HepG2 (cell line): ENCODE measurements around the gene SPSB1. TPM values are rescaled to one million over a fixed set of nuclear protein-coding genes. Genes with fewer than 3 reads are reported as not detected.

ENCODE experiments used
- ATAC-seq: fragments of 200-7000 bp; cut with Tn5 transposase; 3 replicates; pipeline ENCODE4 v1.9.1; 2020; ENCODE audit warnings: mild to moderate bottlenecking, moderate library complexity
- BruUV-seq: library from RNA; stranded (reverse); fragments of 400-500 nt; replicated peaks from 2 replicates; lab custom pipeline; 2021; lab: Mats Ljungman, UMichigan
- CTCF ChIA-PET: fragments of 300-600 bp; formaldehyde crosslinking; extraction: SDS; loops from one replicate; lab custom pipeline; 2021; ENCODE audit warnings: low total read pairs, inconsistent platforms, low intra/inter-chr PET ratio; lab: Yijun Ruan, JAX
- POLR2A ChIA-PET: fragments of 350-600 bp; sonication (Branson Sonifier 250); formaldehyde crosslinking; loops from one replicate; lab custom pipeline; 2020; ENCODE audit warnings: antibody characterized with exemption, inconsistent platforms; lab: Yijun Ruan, JAX
- DNase-seq: peaks from one replicate; pipeline ENCODE4 v3.0.0-alpha.2; 2015; ENCODE audit warnings: low spot score
- FAIRE-seq: peaks from 3 replicates; lab custom pipeline; 2011; peaks lifted over from hg19 to GRCh38; lab: Jason Lieb, UNC
- H2AFZ ChIP-seq: one replicate; pipeline ENCODE4 v1.6.1; 2011; ENCODE audit warnings: low read length, inconsistent platforms
- H3K27ac ChIP-seq: fragments of 300-600 bp; 3 replicates; pipeline ENCODE4 v1.8.0; 2011; ENCODE audit warnings: mixed run types, mild to moderate bottlenecking, mixed read lengths, low read length, inconsistent platforms; ENCODE audit not compliant: insufficient read depth; ENCODE audit errors: extremely low read length
- H3K27me3 ChIP-seq, 2 experiments: fragments of 200-600 bp in 1 of 2; 2 replicates in 1 of 2; 3 replicates in 1 of 2; pipeline versions ENCODE4 v1.6.0 to v1.8.0; 2011; ENCODE audit warnings: low read length in 2 of 2, mild to moderate bottlenecking in 2 of 2, moderate library complexity in 2 of 2, inconsistent platforms in 1 of 2; ENCODE audit not compliant: insufficient read depth in 2 of 2, control insufficient read depth in 1 of 2
- H3K36me3 ChIP-seq, 2 experiments: fragments of 200-600 bp in 1 of 2; replicated peaks in 1 of 2; 2 replicates in 1 of 2; 3 replicates in 1 of 2; pipeline versions ENCODE4 v1.5.1 to v1.8.0; 2011; ENCODE audit warnings: low read length in 2 of 2, inconsistent platforms in 1 of 2; ENCODE audit not compliant: insufficient read depth in 2 of 2, control insufficient read depth in 1 of 2
- H3K4me1 ChIP-seq: 2 replicates; pipeline ENCODE4 v1.5.1; 2012; ENCODE audit warnings: low read length, inconsistent platforms; ENCODE audit not compliant: insufficient read depth
- H3K4me2 ChIP-seq: 2 replicates; pipeline ENCODE4 v1.6.0; 2011; ENCODE audit warnings: low read depth, low read length, inconsistent platforms
- H3K4me3 ChIP-seq, 3 experiments: fragments of 200-600 bp in 1 of 3; sonication (generic), shearing (Covaris generic) in 1 of 3; replicated peaks in 1 of 3; 2 replicates each; pipeline ENCODE4 v1.5.1; 2011 to 2016; ENCODE audit warnings: low read length in 3 of 3, inconsistent platforms in 2 of 3, low read depth in 2 of 3, mild to moderate bottlenecking in 2 of 3, control low read depth in 1 of 3, mixed read lengths in 1 of 3; ENCODE audit not compliant: insufficient read depth in 1 of 3
- H3K79me2 ChIP-seq: one replicate; pipeline ENCODE4 v1.6.1; 2011; ENCODE audit warnings: low read length, inconsistent platforms; ENCODE audit not compliant: insufficient read depth
- H3K9ac ChIP-seq: 2 replicates; pipeline ENCODE4 v1.6.0; 2011; ENCODE audit warnings: mild to moderate bottlenecking, low read depth, low read length, inconsistent platforms; ENCODE audit not compliant: insufficient read depth
- H3K9me3 ChIP-seq: 2 replicates; pipeline ENCODE4 v1.5.1; 2012; ENCODE audit warnings: mild to moderate bottlenecking, low read length
- H4K20me1 ChIP-seq: 2 replicates; pipeline ENCODE4 v1.6.0; 2011; ENCODE audit warnings: inconsistent platforms, mild to moderate bottlenecking, low read length, moderate library complexity; ENCODE audit not compliant: insufficient read depth
- EEA1 ChIP-seq: sonication (generic); formaldehyde crosslinking; IDR thresholded peaks from 2 replicates; pipeline ENCODE4 v1.5.1; 2020; ENCODE audit warnings: mild to moderate bottlenecking, missing genetic modification reagents, borderline replicate concordance
- FOXP1 ChIP-seq, 2 experiments: fragments of 450-650 bp in 1 of 2; IDR thresholded peaks; 2 replicates each; pipeline ENCODE4 v1.6.1; 2017 to 2018; ENCODE audit warnings: antibody characterized with exemption in 1 of 2
- GATAD2A ChIP-seq: IDR thresholded peaks from 2 replicates; pipeline ENCODE4 v1.6.1; 2016
- HHEX ChIP-seq: IDR thresholded peaks from 2 replicates; pipeline ENCODE4 v1.6.1; 2016; ENCODE audit warnings: control low read depth
- HOXA5 ChIP-seq: sonication (generic); formaldehyde crosslinking; IDR thresholded peaks from 2 replicates; pipeline ENCODE4 v1.4.0; 2020; ENCODE audit warnings: missing genetic modification reagents
- MIXL1 ChIP-seq: IDR thresholded peaks from 2 replicates; pipeline ENCODE4 v1.6.1; 2016
- NFKB2 ChIP-seq: sonication (generic); formaldehyde crosslinking; IDR thresholded peaks from 2 replicates; pipeline ENCODE4 v1.4.0; 2020; ENCODE audit warnings: missing genetic modification reagents, borderline replicate concordance
- REPIN1 ChIP-seq: sonication (generic); formaldehyde crosslinking; IDR thresholded peaks from 2 replicates; pipeline ENCODE4 v1.8.0; 2022; ENCODE audit warnings: missing genetic modification reagents, low read depth, mild to moderate bottlenecking, borderline replicate concordance
- REXO4 ChIP-seq: sonication (generic); formaldehyde crosslinking; IDR thresholded peaks from 2 replicates; pipeline ENCODE4 v1.8.0; 2022; ENCODE audit warnings: missing genetic modification reagents, mild to moderate bottlenecking, borderline replicate concordance
- SAFB2 ChIP-seq: sonication (generic); formaldehyde crosslinking; IDR thresholded peaks from 2 replicates; pipeline ENCODE4 v1.5.1; 2020; ENCODE audit warnings: missing genetic modification reagents, low read depth, mild to moderate bottlenecking, borderline replicate concordance
- SMC3 ChIP-seq: IDR thresholded peaks from 2 replicates; pipeline ENCODE4 v1.6.1; 2011; ENCODE audit warnings: low read length, improper control_type of control experiment
- STAG1 ChIP-seq: sonication (generic); formaldehyde crosslinking; IDR thresholded peaks from 2 replicates; pipeline ENCODE4 v1.4.0; 2020; ENCODE audit warnings: missing genetic modification reagents
- ZMYM2 ChIP-seq: sonication (generic); formaldehyde crosslinking; IDR thresholded peaks from 2 replicates; pipeline ENCODE4 v1.8.0; 2022; ENCODE audit warnings: mild to moderate bottlenecking, missing genetic modification reagents
- WGBS: methylation state at CpG from one replicate; pipeline ENCODE4 v1.1.6; 2017; ENCODE audit warnings: low lambda C conversion rate; 5-methylcytosine and 5-hydroxymethylcytosine counted together
- in situ Hi-C: cut with HindIII; loops from 2 replicates; pipeline ENCODE4 v1.10.0; 2017; ENCODE audit warnings: low pct_unique_long_range_greater_than_20kb; ENCODE audit not compliant: extremely low pct_ligation_motif_present
- intact Hi-C: fragments of 100-400 bp; cut with micrococcal nuclease; formaldehyde crosslinking; loops from one replicate; pipeline ENCODE4 v1.10.0; 2022; ENCODE audit not compliant: unreplicated experiment
- polyA plus RNA-seq, 8 experiments: library from polyadenylated mRNA; depleted of rRNA in 3 of 8; stranded (reverse) in 7 of 8; unstranded in 1 of 8; fragments of >200 nt; fragmentation: Illumina TruSeq in 4 of 8; extraction: Trizol in 4 of 8; gene quantifications; 2 replicates each; pipeline versions ENCODE4 v1.2.1 to v1.2.3, GENCODE V29; 2011 to 2016; ENCODE audit warnings: low read depth in 4 of 8, missing spikeins in 1 of 8, mixed read lengths in 1 of 8; ENCODE audit not compliant: insufficient read depth in 1 of 8
- total RNA-seq, 5 experiments: library from RNA; depleted of rRNA; stranded (reverse); fragments of >200 nt; fragmentation: Illumina TruSeq; extraction: Trizol; gene quantifications; 2 replicates each; pipeline ENCODE4 v1.2.3, GENCODE V29; 2016; ENCODE audit warnings: low read depth in 1 of 5
- TF ChIP-seq, protein P1 (sequence below): sonication (generic); formaldehyde crosslinking; IDR thresholded peaks from 2 replicates; pipeline ENCODE4 v1.4.0; 2020; ENCODE audit warnings: missing genetic modification reagents
- TF ChIP-seq, protein P2 (sequence below): fragments of 450-650 bp; IDR thresholded peaks from 2 replicates; pipeline ENCODE4 v1.6.1; 2017
- TF ChIP-seq, protein P3 (sequence below): sonication (generic); formaldehyde crosslinking; IDR thresholded peaks from 2 replicates; pipeline ENCODE4 v1.5.0; 2020; ENCODE audit warnings: mild to moderate bottlenecking, missing genetic modification reagents, moderate library complexity
- TF ChIP-seq, protein P4 (sequence below): sonication (generic); formaldehyde crosslinking; IDR thresholded peaks from 2 replicates; pipeline ENCODE4 v1.4.0; 2020; ENCODE audit warnings: missing genetic modification reagents
- TF ChIP-seq, protein P5 (sequence below): sonication (generic); formaldehyde crosslinking; IDR thresholded peaks from 2 replicates; pipeline ENCODE4 v1.5.0; 2020; ENCODE audit warnings: mild to moderate bottlenecking, low read depth, missing genetic modification reagents, borderline replicate concordance

The SPSB1 gene
- total and polyA plus RNA-seq, 2 of the 13 experiments (the other 11 are each of a cell fraction or from before 2014, with no cell fraction given), result 5.0 to 8.0 TPM

DNA sequence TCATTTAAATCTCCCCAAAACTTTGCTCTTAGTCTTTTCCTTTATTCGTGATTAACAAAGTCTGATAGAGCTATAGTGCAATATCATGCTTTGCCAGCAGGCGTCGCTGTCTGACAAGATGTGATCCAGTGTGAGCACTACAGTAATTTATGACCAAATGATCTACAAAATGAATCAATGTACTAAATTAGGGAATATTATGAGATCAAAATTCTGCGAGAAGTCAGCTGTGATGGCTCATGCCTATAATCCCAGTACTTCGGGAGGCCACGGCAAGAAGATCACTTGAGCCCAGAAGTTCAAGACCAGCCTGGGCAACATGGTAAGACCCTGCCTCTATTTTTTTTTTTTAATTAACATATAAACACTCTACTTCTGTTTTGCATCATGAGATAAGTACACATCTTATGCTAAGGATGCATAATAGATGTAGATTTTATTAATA lies 3.6 kb upstream of the SPSB1 start:
- Histone ChIP-seq H3K9me3 (peaks cover 21% of the 10 kb centered on the region), H3K4me1 (peaks cover 47% of the 10 kb centered on the region), H2AFZ (no peak overlapping the region), H3K4me2 (no peak overlapping the region), H3K4me3 (no peak overlapping the region), H3K79me2 (peaks cover 5% of the 10 kb centered on the region), H4K20me1 (no peaks in the 10 kb centered on the region), H3K36me3 (no peaks in the 10 kb centered on the region), H3K9ac (no peak overlapping the region), H3K27me3 (no peaks in the 10 kb centered on the region), H3K27ac (no peak overlapping the region)
- BruUV-seq, result no TSS peak
- CTCF ChIA-PET, result interaction anchor here (0.8 to 4.1 kb wide), 4 partner anchors 164 to 206 kb away, joined by 3 to 42 read pairs (median 22); no protein-coding TSS in a partner anchor
- 35% methylated on average over 6 of the region's 6 CpGs for WGBS
- peak; percentile 59 for DNase-seq
- POLR2A ChIA-PET, result interaction anchor here (0.8 to 2.5 kb wide), 4 partner anchors 9 to 202 kb away, joined by 4 to 10 read pairs (median 6); partner anchors contain the start of gene H6PD
- intact Hi-C loops, result loop anchor here (1.0 to 2.0 kb wide), 3 partner anchors 22 to 202 kb away; no protein-coding TSS in a partner anchor
- in situ Hi-C loops, result loop anchor here (5.0 kb wide), 1 partner anchor 168 kb away; no protein-coding TSS in a partner anchor
- ATAC-seq, result no peak
- no peak for FAIRE-seq
- TF ChIP-seq HHEX (no peak), SAFB2 (no peak), HOXA5 (CRISPR knock-in tag) (0 out of 2 replicates have a peak, but pooled peaks have one; percentile 45), SMC3 (peak; percentile 88), MIXL1 (0 out of 2 replicates have a peak, but pooled peaks have one; percentile 34), STAG1 (CRISPR knock-in tag) (peak; percentile 96), EEA1 (no peak), FOXP1 (IDR thresholded peaks at IDR 0.05) (no peak), FOXP1 (CRISPR knock-in tag; IDR thresholded peaks at IDR 0.05) (no peak), NFKB2 (CRISPR knock-in tag) (no peak), ZMYM2 (CRISPR knock-in tag) (peak; percentile 72; the same call in 1 of the 2 replicates), REPIN1 (0 out of 2 replicates have a peak, but pooled peaks have one; percentile 33), GATAD2A (CRISPR knock-in tag) (0 out of 2 replicates have a peak, but pooled peaks have one; percentile 23), REXO4 (no peak)
- TF ChIP-seq, protein P1, sequence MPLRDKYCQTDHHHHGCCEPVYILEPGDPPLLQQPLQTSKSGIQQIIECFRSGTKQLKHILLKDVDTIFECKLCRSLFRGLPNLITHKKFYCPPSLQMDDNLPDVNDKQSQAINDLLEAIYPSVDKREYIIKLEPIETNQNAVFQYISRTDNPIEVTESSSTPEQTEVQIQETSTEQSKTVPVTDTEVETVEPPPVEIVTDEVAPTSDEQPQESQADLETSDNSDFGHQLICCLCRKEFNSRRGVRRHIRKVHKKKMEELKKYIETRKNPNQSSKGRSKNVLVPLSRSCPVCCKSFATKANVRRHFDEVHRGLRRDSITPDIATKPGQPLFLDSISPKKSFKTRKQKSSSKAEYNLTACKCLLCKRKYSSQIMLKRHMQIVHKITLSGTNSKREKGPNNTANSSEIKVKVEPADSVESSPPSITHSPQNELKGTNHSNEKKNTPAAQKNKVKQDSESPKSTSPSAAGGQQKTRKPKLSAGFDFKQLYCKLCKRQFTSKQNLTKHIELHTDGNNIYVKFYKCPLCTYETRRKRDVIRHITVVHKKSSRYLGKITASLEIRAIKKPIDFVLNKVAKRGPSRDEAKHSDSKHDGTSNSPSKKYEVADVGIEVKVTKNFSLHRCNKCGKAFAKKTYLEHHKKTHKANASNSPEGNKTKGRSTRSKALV, result no peak
- TF ChIP-seq, protein P2, sequence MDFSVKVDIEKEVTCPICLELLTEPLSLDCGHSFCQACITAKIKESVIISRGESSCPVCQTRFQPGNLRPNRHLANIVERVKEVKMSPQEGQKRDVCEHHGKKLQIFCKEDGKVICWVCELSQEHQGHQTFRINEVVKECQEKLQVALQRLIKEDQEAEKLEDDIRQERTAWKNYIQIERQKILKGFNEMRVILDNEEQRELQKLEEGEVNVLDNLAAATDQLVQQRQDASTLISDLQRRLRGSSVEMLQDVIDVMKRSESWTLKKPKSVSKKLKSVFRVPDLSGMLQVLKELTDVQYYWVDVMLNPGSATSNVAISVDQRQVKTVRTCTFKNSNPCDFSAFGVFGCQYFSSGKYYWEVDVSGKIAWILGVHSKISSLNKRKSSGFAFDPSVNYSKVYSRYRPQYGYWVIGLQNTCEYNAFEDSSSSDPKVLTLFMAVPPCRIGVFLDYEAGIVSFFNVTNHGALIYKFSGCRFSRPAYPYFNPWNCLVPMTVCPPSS, result no peak
- TF ChIP-seq, protein P3, sequence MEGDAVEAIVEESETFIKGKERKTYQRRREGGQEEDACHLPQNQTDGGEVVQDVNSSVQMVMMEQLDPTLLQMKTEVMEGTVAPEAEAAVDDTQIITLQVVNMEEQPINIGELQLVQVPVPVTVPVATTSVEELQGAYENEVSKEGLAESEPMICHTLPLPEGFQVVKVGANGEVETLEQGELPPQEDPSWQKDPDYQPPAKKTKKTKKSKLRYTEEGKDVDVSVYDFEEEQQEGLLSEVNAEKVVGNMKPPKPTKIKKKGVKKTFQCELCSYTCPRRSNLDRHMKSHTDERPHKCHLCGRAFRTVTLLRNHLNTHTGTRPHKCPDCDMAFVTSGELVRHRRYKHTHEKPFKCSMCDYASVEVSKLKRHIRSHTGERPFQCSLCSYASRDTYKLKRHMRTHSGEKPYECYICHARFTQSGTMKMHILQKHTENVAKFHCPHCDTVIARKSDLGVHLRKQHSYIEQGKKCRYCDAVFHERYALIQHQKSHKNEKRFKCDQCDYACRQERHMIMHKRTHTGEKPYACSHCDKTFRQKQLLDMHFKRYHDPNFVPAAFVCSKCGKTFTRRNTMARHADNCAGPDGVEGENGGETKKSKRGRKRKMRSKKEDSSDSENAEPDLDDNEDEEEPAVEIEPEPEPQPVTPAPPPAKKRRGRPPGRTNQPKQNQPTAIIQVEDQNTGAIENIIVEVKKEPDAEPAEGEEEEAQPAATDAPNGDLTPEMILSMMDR, result peak; percentile 87
- TF ChIP-seq, protein P4, sequence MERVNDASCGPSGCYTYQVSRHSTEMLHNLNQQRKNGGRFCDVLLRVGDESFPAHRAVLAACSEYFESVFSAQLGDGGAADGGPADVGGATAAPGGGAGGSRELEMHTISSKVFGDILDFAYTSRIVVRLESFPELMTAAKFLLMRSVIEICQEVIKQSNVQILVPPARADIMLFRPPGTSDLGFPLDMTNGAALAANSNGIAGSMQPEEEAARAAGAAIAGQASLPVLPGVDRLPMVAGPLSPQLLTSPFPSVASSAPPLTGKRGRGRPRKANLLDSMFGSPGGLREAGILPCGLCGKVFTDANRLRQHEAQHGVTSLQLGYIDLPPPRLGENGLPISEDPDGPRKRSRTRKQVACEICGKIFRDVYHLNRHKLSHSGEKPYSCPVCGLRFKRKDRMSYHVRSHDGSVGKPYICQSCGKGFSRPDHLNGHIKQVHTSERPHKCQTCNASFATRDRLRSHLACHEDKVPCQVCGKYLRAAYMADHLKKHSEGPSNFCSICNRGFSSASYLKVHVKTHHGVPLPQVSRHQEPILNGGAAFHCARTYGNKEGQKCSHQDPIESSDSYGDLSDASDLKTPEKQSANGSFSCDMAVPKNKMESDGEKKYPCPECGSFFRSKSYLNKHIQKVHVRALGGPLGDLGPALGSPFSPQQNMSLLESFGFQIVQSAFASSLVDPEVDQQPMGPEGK, result no peak
- TF ChIP-seq, protein P5, sequence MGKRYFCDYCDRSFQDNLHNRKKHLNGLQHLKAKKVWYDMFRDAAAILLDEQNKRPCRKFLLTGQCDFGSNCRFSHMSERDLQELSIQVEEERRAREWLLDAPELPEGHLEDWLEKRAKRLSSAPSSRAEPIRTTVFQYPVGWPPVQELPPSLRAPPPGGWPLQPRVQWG, result no peak
